Measurements from ENCODE around the gene NFKBIB. TPM values are rescaled to one million over a fixed set of nuclear protein-coding genes. Genes with fewer than 3 reads are reported as not detected.

The NFKBIB gene
- total RNA-seq, 1 experiment from 2014 or later = 33.8 TPM

DNA sequence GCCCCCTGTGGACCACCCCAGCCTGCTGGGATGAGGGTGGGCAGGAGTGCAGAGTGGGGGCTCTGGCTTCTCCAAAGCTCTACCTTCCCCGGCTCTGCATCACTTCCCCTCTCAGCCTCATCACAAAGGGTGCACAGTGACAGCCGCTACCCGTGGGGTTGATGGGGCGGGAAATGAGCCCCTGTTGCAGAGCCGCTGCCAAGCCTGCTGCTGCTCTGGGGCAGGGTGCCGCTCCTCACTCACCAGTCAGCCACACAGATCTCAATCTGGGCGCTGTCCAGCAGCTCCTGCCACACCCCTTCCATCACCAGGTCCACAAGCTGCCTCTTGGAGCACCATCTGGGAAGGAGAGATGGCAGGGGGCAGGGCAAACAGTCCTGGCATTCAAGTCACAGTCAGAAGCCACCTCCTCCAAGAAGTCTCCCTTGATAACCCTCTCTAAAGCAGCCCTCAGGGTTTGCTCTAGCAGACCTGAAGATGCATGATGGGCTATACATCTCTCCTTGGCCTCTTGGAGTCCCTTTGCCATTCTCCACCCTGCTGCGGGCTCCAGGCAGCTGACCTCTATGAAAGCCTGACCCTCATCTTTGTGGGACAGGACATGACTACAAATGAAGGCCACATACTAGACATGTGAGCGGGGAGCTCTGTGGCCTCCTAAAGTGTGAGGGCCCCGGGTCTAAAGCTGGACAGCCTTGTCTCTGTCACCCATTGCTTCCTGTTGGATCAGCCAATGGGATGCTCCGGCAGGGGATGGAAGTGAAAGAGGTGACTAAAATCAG lies 46.7 kb downstream of the NFKBIB start:
- Histone ChIP-seq H2BK5ac (ENCODE audit: insufficient read length, low read length) (no peak overlapping the region), H3K4me2 (ENCODE audit: insufficient read depth, insufficient read length, low read length) (no peak overlapping the region), H3K4me1 (ENCODE audit: insufficient read depth, low read length) (no peaks in the 10 kb centered on the region), H3K27ac (ENCODE audit: insufficient read length, low read depth, low read length) (no peak overlapping the region), H2AFZ (ENCODE audit: low read length) (no peak overlapping the region), H3K4ac (ENCODE audit: low read depth, low read length) (no peak overlapping the region), H3T11ph (ENCODE audit: low read length) (no peak overlapping the region), H2AK5ac (ENCODE audit: insufficient read length, low read length) (no peak overlapping the region), H3K9me3 (ENCODE audit: control insufficient read depth, low read depth, low read length) (no peaks in the 10 kb centered on the region), H3K79me1 (ENCODE audit: insufficient read depth, low read depth, low read length, poor library complexity, severe bottlenecking) (no peaks in the 10 kb centered on the region), H3K27me3 (ENCODE audit: insufficient read depth, low read length) (no peaks in the 10 kb centered on the region), H3K79me2 (ENCODE audit: insufficient read depth, low read length) (no peaks in the 10 kb centered on the region), H2BK120ac (ENCODE audit: low read depth, low read length, poor library complexity, severe bottlenecking) (no peak overlapping the region), H2BK20ac (ENCODE audit: low read depth, low read length, poor library complexity, severe bottlenecking) (no peak overlapping the region), H4K8ac (replicated peaks; ENCODE audit: insufficient read length, low read depth, low read length) (no peak overlapping the region), H4K20me1 (ENCODE audit: control insufficient read depth, insufficient read depth, insufficient read length) (no peaks in the 10 kb centered on the region), H2BK15ac (ENCODE audit: low read depth, low read length) (no peak overlapping the region), H3K14ac (ENCODE audit: insufficient read depth, low read length) (no peak overlapping the region), H3K56ac (ENCODE audit: insufficient read length, low read depth, low read length) (no peak overlapping the region), H2BK12ac (ENCODE audit: insufficient read length, low read depth, low read length) (no peak overlapping the region), H3K18ac (ENCODE audit: insufficient read length, low read depth, low read length) (no peak overlapping the region), H4K5ac (ENCODE audit: insufficient read length, low read depth, low read length) (no peak overlapping the region), H3K9ac (ENCODE audit: extremely low read depth, insufficient read length, low read length) (no peak overlapping the region), H3K23me2 (ENCODE audit: insufficient read length, low read depth, low read length, poor library complexity, severe bottlenecking) (no peaks in the 10 kb centered on the region), H3K23ac (ENCODE audit: insufficient read length, low read depth, low read length) (no peak overlapping the region), H4K91ac (ENCODE audit: insufficient read length, low read depth, low read length) (no peak overlapping the region)
- Mint-ChIP-seq H3K27me3 (ENCODE audit: low read depth) (peaks cover 15% of the 10 kb centered on the region), H3K27ac (no peak overlapping the region; a peak in 1 of 7 replicates), H3K9me3 (no peaks in the 10 kb centered on the region; a peak in 1 of 5 replicates), H3K36me3 (ENCODE audit: insufficient read depth in 1 of 3, low read depth in 3 of 3) (peaks cover 13 to 38% (median 36%) of the 10 kb centered on the region in 3 experiments), H3K4me1 (peaks cover 6% of the 10 kb centered on the region in 2 experiments; a peak in 3 of 4 replicates), H3K4me3 (no peak overlapping the region)
- peak; percentile 36 for DNase-seq
- TF ChIP-seq, protein P1, sequence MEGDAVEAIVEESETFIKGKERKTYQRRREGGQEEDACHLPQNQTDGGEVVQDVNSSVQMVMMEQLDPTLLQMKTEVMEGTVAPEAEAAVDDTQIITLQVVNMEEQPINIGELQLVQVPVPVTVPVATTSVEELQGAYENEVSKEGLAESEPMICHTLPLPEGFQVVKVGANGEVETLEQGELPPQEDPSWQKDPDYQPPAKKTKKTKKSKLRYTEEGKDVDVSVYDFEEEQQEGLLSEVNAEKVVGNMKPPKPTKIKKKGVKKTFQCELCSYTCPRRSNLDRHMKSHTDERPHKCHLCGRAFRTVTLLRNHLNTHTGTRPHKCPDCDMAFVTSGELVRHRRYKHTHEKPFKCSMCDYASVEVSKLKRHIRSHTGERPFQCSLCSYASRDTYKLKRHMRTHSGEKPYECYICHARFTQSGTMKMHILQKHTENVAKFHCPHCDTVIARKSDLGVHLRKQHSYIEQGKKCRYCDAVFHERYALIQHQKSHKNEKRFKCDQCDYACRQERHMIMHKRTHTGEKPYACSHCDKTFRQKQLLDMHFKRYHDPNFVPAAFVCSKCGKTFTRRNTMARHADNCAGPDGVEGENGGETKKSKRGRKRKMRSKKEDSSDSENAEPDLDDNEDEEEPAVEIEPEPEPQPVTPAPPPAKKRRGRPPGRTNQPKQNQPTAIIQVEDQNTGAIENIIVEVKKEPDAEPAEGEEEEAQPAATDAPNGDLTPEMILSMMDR (conservative IDR thresholded peaks at IDR 0.05) = no peak
- WGBS (ENCODE audit: extremely low coverage, insufficient read length, low lambda C conversion rate) = no CpG with 5 or more reads among the region's 11 CpGs
